ENCODE results near the gene ITIH3. TPM values are rescaled to one million over a fixed set of nuclear protein-coding genes. Genes with fewer than 3 reads are reported as not detected.

The ITIH3 gene
- total and polyA plus RNA-seq, 2 of the 4 experiments (the other 2 are of a cell fraction): 0.72 to 0.94 TPM

GRCh38 chr3:52816199-52816598 lies 21.6 kb downstream of the ITIH3 start:
- no peak for TF ChIP-seq CTCF (conservative IDR thresholded peaks at IDR 0.05; ENCODE audit: low read depth, low read length)
- no peak for TF ChIP-seq RFX5 (IDR thresholded peaks at IDR 0.05; ENCODE audit: low read depth, low read length)
- no peak for TF ChIP-seq MAZ (IDR thresholded peaks at IDR 0.05; ENCODE audit: borderline replicate concordance, low read depth, low read length)
- TF ChIP-seq BHLHE40 (IDR thresholded peaks at IDR 0.05; ENCODE audit: low read depth, low read length): no peak
- TF ChIP-seq MXI1 (IDR thresholded peaks at IDR 0.05; ENCODE audit: borderline replicate concordance, low read depth, low read length): no peak
- TF ChIP-seq POLR2A (IDR thresholded peaks at IDR 0.05; ENCODE audit: low read depth, low read length): no peak
- TF ChIP-seq NFE2L2 (IDR thresholded peaks at IDR 0.05; ENCODE audit: low read depth, low read length): no peak
- TF ChIP-seq ELK1 (IDR thresholded peaks at IDR 0.05; ENCODE audit: borderline replicate concordance, low read depth, low read length): no peak
- no peak for TF ChIP-seq MAFK (IDR thresholded peaks at IDR 0.05; ENCODE audit: low read depth, low read length)
- no peak for TF ChIP-seq USF2 (IDR thresholded peaks at IDR 0.05; ENCODE audit: low read depth, low read length)
- no peak for TF ChIP-seq CEBPB (IDR thresholded peaks at IDR 0.05; ENCODE audit: low read depth, low read length)
- TF ChIP-seq FOS (IDR thresholded peaks at IDR 0.05; ENCODE audit: low read depth, low read length): no peak
- TF ChIP-seq SMC3 (IDR thresholded peaks at IDR 0.05; ENCODE audit: low read depth, low read length): no peak
- Histone ChIP-seq H4K20me1 (ENCODE audit: insufficient read depth, low read length) (no peaks in the 10 kb centered on the region), H3K14ac (replicated peaks; ENCODE audit: low read depth, low read length) (no peak overlapping the region), H3K36me3 (ENCODE audit: control insufficient read depth, insufficient read depth, low read length) (no peaks in the 10 kb centered on the region), H2BK120ac (ENCODE audit: low read depth, low read length) (no peak overlapping the region), H4K5ac (ENCODE audit: low read depth, low read length) (no peak overlapping the region), H3K56ac (ENCODE audit: extremely low read depth, insufficient read depth, low read length) (no peak overlapping the region), H2BK20ac (ENCODE audit: low read depth, low read length) (no peak overlapping the region), H3K4me1 (ENCODE audit: control insufficient read depth, insufficient read depth, low read length) (no peaks in the 10 kb centered on the region), H3K23ac (ENCODE audit: low read depth, low read length) (no peak overlapping the region), H3K18ac (ENCODE audit: low read depth, low read length) (no peak overlapping the region), H3K27ac (ENCODE audit: insufficient read depth, low read length) (no peak overlapping the region), H2BK15ac (ENCODE audit: low read depth, low read length) (no peak overlapping the region), H2AK5ac (ENCODE audit: low read depth, low read length) (no peak overlapping the region), H3K4me2 (ENCODE audit: low read depth, low read length) (no peak overlapping the region), H3K9me1 (ENCODE audit: insufficient read depth, low read length) (no peaks in the 10 kb centered on the region), H2AFZ (replicated peaks; ENCODE audit: low read length, poor library complexity) (no peak overlapping the region), H2BK5ac (ENCODE audit: low read depth, low read length, poor library complexity, severe bottlenecking) (no peak overlapping the region), H3K4me3 (ENCODE audit: insufficient read depth, low read depth, low read length) (no peak overlapping the region), H4K91ac (ENCODE audit: insufficient read depth, low read depth, low read length) (no peak overlapping the region), H3K9me3 (ENCODE audit: control insufficient read depth, insufficient read depth, low read length) (no peaks in the 10 kb centered on the region), H3K9ac (ENCODE audit: low read depth, low read length) (no peak overlapping the region), H4K8ac (ENCODE audit: low read depth in 2 of 2, low read length in 2 of 2) (no peak overlapping the region), H3K27me3 (ENCODE audit: control insufficient read depth, insufficient read depth, low read length) (peaks cover 22% of the 10 kb centered on the region), H3K79me1 (ENCODE audit: low read depth in 1 of 2, low read length in 2 of 2) (no peaks in the 10 kb centered on the region), H2AK9ac (replicated peaks; ENCODE audit: low read depth, low read length, poor library complexity) (no peak overlapping the region), H3K4ac (ENCODE audit: low read depth, low read length) (no peak overlapping the region)
- intact Hi-C loops (cut with micrococcal nuclease) (no loop called here), in situ Hi-C loops (cut with MboI; ENCODE audit: low sequenced_read_pairs) (no loop called here), dilution Hi-C loops (cut with HindIII; ENCODE audit: low sequenced_read_pairs, unreplicated experiment) (no loop called here)
- ChIA-PET CTCF (interaction anchor here (0.5 to 1.1 kb wide), 3 partner anchors 12 to 129 kb away, joined by 3 to 4 read pairs (median 3); no protein-coding TSS in a partner anchor), POLR2A (ENCODE audit: unreplicated experiment) (no interaction called here)
- ATAC-seq (ENCODE audit: low read depth) (no peak), DNase-seq (no peak)
- WGBS, 2 experiments (ENCODE audit: extremely low coverage in 2 of 2, insufficient read length in 1 of 2): 57% methylated on average over 2 of the region's 6 CpGs; no CpG with 5 or more reads in 1 of the 2 experiments
- BruUV-seq (replicated peaks): no TSS peak

Data from IMR-90 (cell line).